ENCODE results near the gene HLA-DRB5. TPM values are rescaled to one million over a fixed set of nuclear protein-coding genes. Genes with fewer than 3 reads are reported as not detected.
"Not testable (repeated sequence)": the region's sequence is repeated elsewhere in the genome, so short reads cannot be mapped to it uniquely, and the experiment has no call there.

Gene HLA-DRB5
- total RNA-seq, 4 donors from 2014 or later = 0.93 to 50.6 (median 7.4) TPM; not detected in 1

DNA sequence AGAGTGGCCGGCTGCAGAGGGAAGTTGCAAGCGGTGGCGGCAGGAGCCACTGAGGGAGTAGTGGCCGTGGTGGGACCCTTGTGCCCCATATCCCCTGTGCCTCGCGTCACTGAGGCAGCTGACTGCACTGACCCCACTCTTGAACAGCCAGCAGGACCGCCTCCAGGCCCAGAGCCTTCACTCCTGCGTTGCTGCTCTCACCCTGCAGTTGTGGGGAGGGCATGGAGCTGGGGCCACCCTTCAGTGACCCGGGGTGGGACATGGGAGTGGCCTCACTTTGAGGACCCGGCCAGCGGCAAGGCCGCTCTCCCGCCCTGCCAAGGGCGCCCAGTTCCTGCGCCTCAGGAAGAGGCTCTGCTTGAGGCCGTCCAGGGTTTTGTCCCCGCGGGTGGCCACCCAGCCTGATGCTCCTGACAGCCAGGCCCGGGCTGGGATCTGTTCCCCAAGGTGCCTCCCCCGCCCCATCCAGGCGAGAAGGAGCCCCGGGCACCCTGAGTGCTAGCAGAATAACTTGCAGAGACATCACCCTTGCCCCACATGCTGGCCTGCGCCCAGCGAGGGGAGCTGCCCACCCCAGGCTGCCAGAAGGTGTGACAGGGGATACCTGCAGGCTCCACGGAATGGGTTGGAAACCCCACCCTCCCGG, 46.0 kb downstream of the HLA-DRB5 start:
- no peak overlapping the region for H3K4me3 ChIP-seq

DNA sequence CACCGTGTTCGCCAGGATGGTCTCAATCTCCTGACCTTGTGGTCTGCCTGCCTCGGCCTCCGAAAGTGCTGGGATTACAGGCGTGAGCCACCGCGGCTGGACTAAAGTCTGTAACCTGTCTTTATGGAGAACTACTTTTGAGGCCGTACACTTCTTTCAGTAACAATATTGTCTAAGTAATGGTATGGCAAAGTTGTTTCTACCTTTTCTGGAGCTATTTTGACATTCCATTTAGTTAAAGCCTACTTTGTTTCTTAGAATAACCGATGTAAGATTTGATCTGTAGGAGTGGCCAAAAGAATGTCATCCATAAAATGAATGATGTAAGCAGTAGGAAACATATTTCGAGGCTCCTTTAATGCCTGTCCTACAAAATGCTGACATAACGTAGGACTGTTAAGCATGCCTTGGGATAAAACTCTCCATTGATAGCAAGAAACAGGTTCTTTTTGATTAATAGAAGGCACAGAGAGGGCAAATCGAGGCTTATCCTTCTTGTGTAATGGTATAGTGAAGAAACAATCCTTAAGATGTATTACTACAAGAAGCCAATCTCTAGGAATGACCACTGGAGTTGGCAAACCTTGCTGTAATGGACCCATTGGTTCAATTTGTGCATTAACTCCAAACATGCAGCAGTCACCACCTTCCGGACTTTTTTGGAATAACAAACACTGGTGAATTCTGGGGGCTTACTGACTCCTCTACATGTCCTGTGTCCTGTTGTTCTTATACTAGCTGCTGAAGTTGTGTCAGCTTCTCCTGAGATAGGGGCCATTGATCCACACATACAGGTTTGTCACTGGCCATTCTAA, 54.5 kb downstream of the HLA-DRB5 start:
- H3K36me3 ChIP-seq = no peaks in the 10 kb centered on the region
- no peak for TF ChIP-seq POLR2AphosphoS5 (IDR thresholded peaks at IDR 0.05)
- TF ChIP-seq, protein P1, sequence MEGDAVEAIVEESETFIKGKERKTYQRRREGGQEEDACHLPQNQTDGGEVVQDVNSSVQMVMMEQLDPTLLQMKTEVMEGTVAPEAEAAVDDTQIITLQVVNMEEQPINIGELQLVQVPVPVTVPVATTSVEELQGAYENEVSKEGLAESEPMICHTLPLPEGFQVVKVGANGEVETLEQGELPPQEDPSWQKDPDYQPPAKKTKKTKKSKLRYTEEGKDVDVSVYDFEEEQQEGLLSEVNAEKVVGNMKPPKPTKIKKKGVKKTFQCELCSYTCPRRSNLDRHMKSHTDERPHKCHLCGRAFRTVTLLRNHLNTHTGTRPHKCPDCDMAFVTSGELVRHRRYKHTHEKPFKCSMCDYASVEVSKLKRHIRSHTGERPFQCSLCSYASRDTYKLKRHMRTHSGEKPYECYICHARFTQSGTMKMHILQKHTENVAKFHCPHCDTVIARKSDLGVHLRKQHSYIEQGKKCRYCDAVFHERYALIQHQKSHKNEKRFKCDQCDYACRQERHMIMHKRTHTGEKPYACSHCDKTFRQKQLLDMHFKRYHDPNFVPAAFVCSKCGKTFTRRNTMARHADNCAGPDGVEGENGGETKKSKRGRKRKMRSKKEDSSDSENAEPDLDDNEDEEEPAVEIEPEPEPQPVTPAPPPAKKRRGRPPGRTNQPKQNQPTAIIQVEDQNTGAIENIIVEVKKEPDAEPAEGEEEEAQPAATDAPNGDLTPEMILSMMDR (IDR thresholded peaks at IDR 0.05) = no peak
- TF ChIP-seq EP300 (IDR thresholded peaks at IDR 0.05) = no peak
- no peak for TF ChIP-seq POLR2A (IDR thresholded peaks at IDR 0.05)
- no peaks in the 10 kb centered on the region for H3K9me3 ChIP-seq
- H3K4me1 ChIP-seq = no peaks in the 10 kb centered on the region
- H3K27me3 ChIP-seq = peaks cover 7% of the 10 kb centered on the region
- 63 to 66% methylated on average over 9 to 11 of the region's 13 CpGs for WGBS, 2 donors (ENCODE audit: low coverage in 1 of 2)
- H3K27ac ChIP-seq = no peak overlapping the region
- H3K4me3 ChIP-seq = no peak overlapping the region
- no peak for ATAC-seq

More for the DNA sequence above, 46.0 kb downstream of the HLA-DRB5 start:
- H3K4me1 ChIP-seq = no peaks in the 10 kb centered on the region
- TF ChIP-seq, protein P1 (IDR thresholded peaks at IDR 0.05) = no peak
- TF ChIP-seq POLR2AphosphoS5 (IDR thresholded peaks at IDR 0.05) (no peak), POLR2A (IDR thresholded peaks at IDR 0.05) (no peak), EP300 (IDR thresholded peaks at IDR 0.05) (no peak)
- no peaks in the 10 kb centered on the region for H3K9me3 ChIP-seq
- no peak for ATAC-seq
- WGBS, 2 donors (ENCODE audit: low coverage in 1 of 2) = 77 to 93% methylated on average over 3 to 8 of the region's 26 CpGs
- peaks cover 8% of the 10 kb centered on the region for H3K27me3 ChIP-seq
- no peaks in the 10 kb centered on the region for H3K36me3 ChIP-seq
- H3K27ac ChIP-seq = no peak overlapping the region

DNA sequence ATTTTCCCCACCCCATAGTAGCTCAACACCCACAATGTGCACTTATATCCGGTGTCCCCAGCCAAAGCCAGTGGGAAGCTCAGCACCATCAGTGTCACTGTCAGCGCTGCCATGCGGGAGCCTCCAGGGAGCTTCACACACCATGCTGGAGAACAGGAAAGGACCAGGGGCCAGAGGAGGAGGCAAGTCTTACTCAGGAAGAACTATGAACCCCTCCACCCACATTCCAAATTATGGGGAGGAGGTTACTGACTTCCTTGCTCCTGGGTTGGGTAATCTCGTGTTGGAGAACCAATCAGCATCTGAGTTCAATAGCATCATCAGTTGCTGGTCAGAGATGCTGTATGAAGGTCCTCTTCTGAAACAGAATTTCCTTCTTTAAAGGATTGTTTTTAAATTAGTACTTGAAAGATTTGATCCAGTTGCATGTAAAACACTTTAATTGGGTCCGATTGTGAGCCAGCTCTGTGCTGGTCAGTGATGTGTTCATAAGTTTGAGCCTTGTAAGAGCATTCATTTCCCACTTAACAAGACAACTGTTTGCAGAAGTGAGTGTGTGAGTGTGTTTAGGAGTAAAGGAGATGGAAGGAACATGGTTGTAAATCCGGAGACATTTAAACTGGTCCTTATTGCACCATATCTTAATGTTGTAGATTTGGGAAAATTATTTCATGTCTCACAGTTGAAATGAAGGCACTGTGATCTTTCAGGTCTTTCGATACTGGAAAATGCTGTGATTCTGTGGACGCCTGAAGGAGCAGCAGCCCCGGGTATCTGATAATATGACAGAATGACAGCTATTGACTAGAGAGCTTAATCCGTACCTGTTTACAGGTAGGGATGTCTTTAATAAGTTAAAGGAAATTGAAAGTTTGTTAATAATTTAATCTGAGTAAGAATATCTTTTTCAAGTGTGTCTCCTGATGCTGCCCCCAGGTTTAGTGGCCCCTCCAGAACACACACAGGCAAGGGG, 56.4 kb downstream of the HLA-DRB5 start:
- peak overlapping the region in 2 of 4 donors; percentile 37 to 51 for H3K27ac ChIP-seq
- H3K36me3 ChIP-seq, H3K27me3 ChIP-seq, H3K4me1 ChIP-seq, H3K4me3 ChIP-seq, H3K9me3 ChIP-seq: not testable (repeated sequence)
- ATAC-seq = peak; percentile 87
- WGBS, 2 donors (ENCODE audit: low coverage in 1 of 2) = 42 to 61% methylated on average over 6 to 9 of the region's 10 CpGs

DNA sequence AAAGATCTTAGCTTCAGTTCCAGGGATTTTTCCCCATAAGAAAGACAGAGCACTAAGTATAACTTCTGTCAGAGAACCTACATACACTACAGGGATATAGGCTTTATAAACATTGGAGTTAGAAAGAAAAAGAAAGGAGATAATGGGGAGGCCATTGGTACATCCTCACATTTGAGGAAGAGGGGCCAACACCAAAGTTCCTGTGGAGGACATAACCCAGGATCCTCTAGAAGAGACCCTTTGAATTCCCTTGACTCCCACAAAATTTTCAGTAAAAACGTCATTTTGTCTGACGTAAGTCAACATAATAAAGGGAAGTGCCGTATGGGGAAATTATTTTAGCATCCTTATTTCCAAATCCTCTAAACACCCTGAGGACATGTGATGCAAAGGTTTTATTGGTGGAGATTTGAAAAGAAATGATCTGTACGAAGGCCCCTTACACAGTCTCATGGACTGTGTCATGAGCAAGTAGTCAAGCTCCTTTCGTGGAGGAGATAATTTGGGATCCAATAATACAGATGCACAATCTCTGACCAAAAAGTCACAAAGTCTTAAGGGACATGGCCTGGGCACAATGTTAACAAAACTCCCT, 57.2 kb downstream of the HLA-DRB5 start:
- no peaks in the 10 kb centered on the region for H3K4me1 ChIP-seq
- peaks cover 8% of the 10 kb centered on the region for H3K27me3 ChIP-seq
- TF ChIP-seq EP300 (IDR thresholded peaks at IDR 0.05) = no peak
- TF ChIP-seq POLR2AphosphoS5 (IDR thresholded peaks at IDR 0.05) = no peak
- TF ChIP-seq, protein P1 (IDR thresholded peaks at IDR 0.05) = no peak
- no peak for TF ChIP-seq POLR2A (IDR thresholded peaks at IDR 0.05)
- H3K27ac ChIP-seq = peak overlapping the region in 2 of 4 donors; percentile 19 to 51
- peak; percentile 16 for ATAC-seq
- H3K4me3 ChIP-seq = no peak overlapping the region
- H3K36me3 ChIP-seq = no peaks in the 10 kb centered on the region
- no peaks in the 10 kb centered on the region for H3K9me3 ChIP-seq
- WGBS, 2 donors (ENCODE audit: low coverage in 1 of 2) = 62 to 67% methylated on average over 5 of the region's 5 CpGs

DNA sequence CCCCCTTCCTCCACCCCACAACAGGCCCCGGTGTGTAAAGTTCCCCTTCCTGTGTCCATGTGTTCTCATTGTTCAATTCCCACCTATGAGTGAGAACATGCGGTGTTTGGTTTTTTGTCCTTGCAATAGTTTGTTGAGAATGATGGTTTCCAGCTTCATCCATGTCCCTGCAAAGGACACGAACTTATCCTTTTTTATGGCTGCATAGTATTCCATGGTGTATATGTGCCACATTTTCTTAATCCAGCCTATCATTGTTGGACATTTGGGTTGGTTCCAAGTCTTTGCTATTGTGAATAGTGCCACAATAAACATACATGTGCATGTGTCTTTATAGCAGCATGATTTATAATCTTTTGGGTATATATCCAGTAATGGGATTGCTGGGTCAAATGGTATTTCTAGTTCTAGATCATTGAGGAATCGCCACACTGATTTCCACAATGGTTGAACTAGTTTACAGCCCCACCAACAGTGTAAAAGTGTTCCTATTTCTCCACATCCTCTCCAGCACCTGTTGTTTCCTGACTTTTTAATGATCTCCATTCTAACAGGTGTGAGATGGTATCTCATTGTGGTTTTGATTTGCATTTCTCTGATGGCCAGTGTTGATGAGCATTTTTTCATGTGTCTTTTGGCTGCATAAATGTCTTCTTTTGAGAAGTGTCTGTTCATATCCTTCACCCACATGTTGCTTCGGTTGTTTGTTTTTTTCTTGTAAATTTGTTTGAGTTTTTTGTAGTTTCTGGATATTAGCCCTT, 62.2 kb downstream of the HLA-DRB5 start:
- not testable (repeated sequence) for H3K36me3 ChIP-seq, H3K4me3 ChIP-seq, H3K4me1 ChIP-seq, H3K9me3 ChIP-seq, H3K27ac ChIP-seq, ATAC-seq
- H3K27me3 ChIP-seq = peaks cover 19% of the 10 kb centered on the region
- 59% methylated on average over 4 of the region's 5 CpGs; no CpG with 5 or more reads in 1 of the 2 donors for WGBS, 2 donors (ENCODE audit: low coverage in 1 of 2)

Data from gastroesophageal sphincter (tissue), 4 donors.